H1 (cell line): Measurements from ENCODE around the gene GDNF. TPM values are rescaled to one million over a fixed set of nuclear protein-coding genes. Genes with fewer than 3 reads are reported as not detected.

ENCODE experiments used
- ATF3 ChIP-seq: IDR thresholded peaks from 2 replicates; pipeline ENCODE4 v1.6.1; 2011; ENCODE audit warnings: low read depth, mild to moderate bottlenecking, low read length; ENCODE audit not compliant: insufficient read depth
- CBX5 ChIP-seq: fragments of 300-800, 300-1000 bp; sonication (generic); IDR thresholded peaks from 2 replicates; pipeline ENCODE4 v1.7.1; 2016; ENCODE audit warnings: antibody characterized with exemption, low read length, low read depth
- CHD7 ChIP-seq: fragments of 300-600 bp; sonication (generic); IDR thresholded peaks from 2 replicates; pipeline ENCODE4 v1.7.1; 2012; ENCODE audit warnings: low read length, moderate library complexity, mild to moderate bottlenecking, inconsistent platforms; ENCODE audit not compliant: insufficient replicate concordance
- EP300 ChIP-seq, 2 experiments: IDR thresholded peaks; 1 replicate in 1 of 2; 2 replicates in 1 of 2; pipeline ENCODE4 v1.6.1; 2011 to 2012; ENCODE audit warnings: low read depth in 2 of 2, low read length in 2 of 2, mild to moderate bottlenecking in 2 of 2, borderline replicate concordance in 1 of 2, inconsistent platforms in 1 of 2, moderate library complexity in 1 of 2
- KDM5A ChIP-seq: fragments of 200-600 bp; IDR thresholded peaks from 2 replicates; pipeline ENCODE4 v1.7.1; 2012; ENCODE audit warnings: mild to moderate bottlenecking, low read length, inconsistent platforms, mixed read lengths
- MAX ChIP-seq: IDR thresholded peaks from 2 replicates; pipeline ENCODE4 v1.6.1; 2012; ENCODE audit warnings: inconsistent platforms
- SIX5 ChIP-seq: IDR thresholded peaks from 2 replicates; pipeline ENCODE4 v1.6.1; 2011; ENCODE audit warnings: mild to moderate bottlenecking, low read depth, low read length
- SP4 ChIP-seq: IDR thresholded peaks from 2 replicates; pipeline ENCODE4 v1.6.1; 2012; ENCODE audit warnings: low read length, inconsistent platforms
- TCF12 ChIP-seq: IDR thresholded peaks from 2 replicates; pipeline ENCODE4 v1.6.1; 2011; ENCODE audit warnings: low read depth, mild to moderate bottlenecking, low read length
- YY1 ChIP-seq: IDR thresholded peaks from 2 replicates; pipeline ENCODE4 v1.6.1; 2011; ENCODE audit warnings: low read depth, mild to moderate bottlenecking, low read length
- ZNF274 ChIP-seq: IDR thresholded peaks from 2 replicates; pipeline ENCODE4 v1.7.0; 2012; ENCODE audit warnings: low read length, borderline replicate concordance; ENCODE audit errors: extremely low read depth
- polyA plus RNA-seq, 7 experiments: library from polyadenylated mRNA; depleted of rRNA in 3 of 7; stranded (reverse) in 5 of 7; unstranded in 2 of 7; fragments of >200 nt in 5 of 7; fragments of 200-250 nt in 2 of 7; gene quantifications; 1 replicate in 5 of 7; 2 replicates in 1 of 7; 4 replicates in 1 of 7; pipeline versions ENCODE4 v1.2.1 to v1.2.3, GENCODE V29; 2011 to 2013; ENCODE audit warnings: missing spikeins in 2 of 7, mixed read lengths in 2 of 7
- total RNA-seq: library from RNA; stranded (reverse); fragmentation: NEBNext Ultra II Directional; extraction: Animal tissue kit (Norgen Biotek cat#: 25700); gene quantifications from 2 replicates; pipeline ENCODE4 v1.2.1, GENCODE V29; 2021

Gene GDNF
- total and polyA plus RNA-seq, 2 of the 8 experiments (the other 6 are each of a cell fraction or from before 2014, with no cell fraction given), result 0.15 to 2.0 TPM

- TF ChIP-seq CHD7 (no peak), YY1 (no peak), ATF3 (no peak), CBX5 (no peak), ZNF274 (no peak), EP300 (IDR thresholded peaks at IDR 0.05; ENCODE audit: borderline replicate concordance in 1 of 2, low read depth in 2 of 2, low read length in 2 of 2) (no peak), MAX (no peak), SP4 (no peak), SIX5 (no peak), TCF12 (no peak), KDM5A (no peak)
Measured at GRCh38 chr5:37816331-37816730, 23.5 kb downstream of the GDNF start (continued).
